ENCODE measurements around the gene PRKAR1A.

Gene PRKAR1A

GRCh38 chr17:68569346-68569745 lies 57.1 kb downstream of the PRKAR1A start:
- TF ChIP-seq CTCF (IDR thresholded peaks at IDR 0.05), result no peak
- H3K27ac ChIP-seq, result no peak overlapping the region
- no peak overlapping the region for H3K4me3 ChIP-seq (ENCODE audit: low read depth in 1 of 2, low read length in 1 of 2)
- no peaks in the 10 kb centered on the region for H3K36me3 ChIP-seq
- no peaks in the 10 kb centered on the region for H3K9me3 ChIP-seq
- peaks cover 60% of the 10 kb centered on the region for H3K27me3 ChIP-seq
- H3K4me1 ChIP-seq (ENCODE audit: control insufficient read depth in 1 of 2, insufficient read depth in 1 of 2, low read depth in 1 of 2, low read length in 1 of 2), result no peaks in the 10 kb centered on the region

GRCh38 chr17:68570526-68570925 lies 58.3 kb downstream of the PRKAR1A start:
- Histone ChIP-seq H3K9me3 (no peaks in the 10 kb centered on the region), H3K36me3 (no peaks in the 10 kb centered on the region), H3K27me3 (peaks cover 55% of the 10 kb centered on the region), H3K4me1 (ENCODE audit: control insufficient read depth in 1 of 2, insufficient read depth in 1 of 2, low read depth in 1 of 2, low read length in 1 of 2) (no peaks in the 10 kb centered on the region), H3K27ac (no peak overlapping the region), H3K4me3 (ENCODE audit: low read depth in 1 of 2, low read length in 1 of 2) (no peak overlapping the region)
- no peak for TF ChIP-seq CTCF (IDR thresholded peaks at IDR 0.05)

GRCh38 chr17:68572138-68572842 lies 60.1 kb downstream of the PRKAR1A start:
- H3K27ac ChIP-seq, result no peak overlapping the region
- TF ChIP-seq CTCF (IDR thresholded peaks at IDR 0.05), result no peak
- H3K4me1 ChIP-seq (ENCODE audit: control insufficient read depth in 1 of 2, insufficient read depth in 1 of 2, low read depth in 1 of 2, low read length in 1 of 2), result no peaks in the 10 kb centered on the region
- no peaks in the 10 kb centered on the region for H3K9me3 ChIP-seq
- peaks cover 60% of the 10 kb centered on the region for H3K27me3 ChIP-seq
- no peaks in the 10 kb centered on the region for H3K36me3 ChIP-seq
- no peak overlapping the region for H3K4me3 ChIP-seq (ENCODE audit: low read depth in 1 of 2, low read length in 1 of 2)

- no peak for TF ChIP-seq CTCF (IDR thresholded peaks at IDR 0.05)
- no peak overlapping the region for H3K4me3 ChIP-seq (ENCODE audit: low read depth in 1 of 2, low read length in 1 of 2)
- peaks cover 64% of the 10 kb centered on the region for H3K27me3 ChIP-seq
- no peak overlapping the region for H3K27ac ChIP-seq
- H3K4me1 ChIP-seq (ENCODE audit: control insufficient read depth in 1 of 2, insufficient read depth in 1 of 2, low read depth in 1 of 2, low read length in 1 of 2), result no peaks in the 10 kb centered on the region
- H3K36me3 ChIP-seq, result no peaks in the 10 kb centered on the region
- no peaks in the 10 kb centered on the region for H3K9me3 ChIP-seq
These were observed 61.1 kb downstream of the PRKAR1A start for GRCh38 chr17:68573338-68573737.

GRCh38 chr17:68576137-68576536 lies 63.9 kb downstream of the PRKAR1A start:
- no peak overlapping the region for H3K4me3 ChIP-seq (ENCODE audit: low read depth in 1 of 2, low read length in 1 of 2)
- no peaks in the 10 kb centered on the region for H3K36me3 ChIP-seq
- H3K4me1 ChIP-seq (ENCODE audit: control insufficient read depth in 1 of 2, insufficient read depth in 1 of 2, low read depth in 1 of 2, low read length in 1 of 2), result no peaks in the 10 kb centered on the region
- H3K27me3 ChIP-seq, result peaks cover 63% of the 10 kb centered on the region
- H3K27ac ChIP-seq, result no peak overlapping the region
- TF ChIP-seq CTCF (IDR thresholded peaks at IDR 0.05), result no peak
- H3K9me3 ChIP-seq, result no peaks in the 10 kb centered on the region
